ENCODE data around the gene UBXN2A.

Gene UBXN2A, protein sequence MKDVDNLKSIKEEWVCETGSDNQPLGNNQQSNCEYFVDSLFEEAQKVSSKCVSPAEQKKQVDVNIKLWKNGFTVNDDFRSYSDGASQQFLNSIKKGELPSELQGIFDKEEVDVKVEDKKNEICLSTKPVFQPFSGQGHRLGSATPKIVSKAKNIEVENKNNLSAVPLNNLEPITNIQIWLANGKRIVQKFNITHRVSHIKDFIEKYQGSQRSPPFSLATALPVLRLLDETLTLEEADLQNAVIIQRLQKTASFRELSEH

DNA sequence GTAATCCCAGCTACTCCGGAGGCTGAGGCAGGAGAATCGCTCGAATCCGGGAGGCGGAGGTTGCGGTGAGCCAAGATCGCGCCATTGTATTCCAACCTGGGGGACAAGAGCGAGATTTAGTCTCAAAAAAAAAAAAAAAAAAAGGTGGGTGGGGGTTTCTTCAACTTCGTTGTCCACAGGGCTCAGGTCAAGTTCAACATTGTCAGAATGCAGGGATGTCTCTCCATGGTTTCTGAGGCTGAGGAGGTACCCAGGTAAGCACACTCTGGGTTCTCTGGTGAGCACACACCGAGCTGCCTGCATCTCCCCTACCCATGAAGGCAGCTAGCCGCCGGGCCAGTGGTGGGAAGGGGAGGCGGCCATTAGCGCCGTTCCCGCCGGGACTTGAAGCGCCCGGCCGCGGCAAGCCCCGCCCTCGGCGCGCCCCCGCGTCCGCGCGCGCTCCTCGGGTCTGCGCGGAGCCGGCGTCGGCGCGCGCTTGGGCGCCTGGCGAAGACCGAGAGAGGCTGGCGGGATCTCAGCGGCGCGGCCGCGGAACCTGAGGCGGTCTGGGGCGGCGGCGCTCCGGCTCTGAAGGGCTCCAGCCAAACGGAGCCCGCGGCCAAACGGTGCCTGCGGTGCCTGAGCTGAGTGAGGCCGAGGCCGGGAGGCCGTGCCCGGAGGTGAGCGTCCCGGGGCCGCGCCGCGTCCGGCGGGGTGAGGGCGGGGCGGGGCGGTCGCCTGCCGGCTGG lies at the start of gene UBXN2A:
Gene UBXN2A (plus strand): TSS at position 477 of the 731 bp plus-strand sequence. CDS start 17,852 bp downstream, outside the sequence.
- peak; percentile 80 for DNase-seq

DNA sequence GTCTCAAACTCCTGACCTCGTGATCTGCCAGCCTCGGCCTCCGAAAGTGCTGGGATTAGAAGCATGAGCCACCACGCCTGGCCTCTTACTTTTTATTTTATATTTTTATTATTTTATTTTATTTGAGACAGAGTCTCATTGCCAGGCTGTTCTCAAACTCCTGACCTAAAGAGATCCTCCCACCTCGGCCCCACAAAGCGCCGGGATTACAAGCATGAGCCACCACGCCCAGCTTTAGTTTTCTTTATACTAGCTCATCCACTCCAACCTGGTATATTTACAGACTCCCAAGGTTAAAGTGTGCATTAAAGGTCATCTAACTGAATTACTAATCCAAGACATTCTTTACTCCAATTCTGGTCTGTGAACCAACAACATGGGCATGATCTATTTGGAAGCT lies 40.1 kb upstream of the UBXN2A start:
- no peak for DNase-seq

DNA sequence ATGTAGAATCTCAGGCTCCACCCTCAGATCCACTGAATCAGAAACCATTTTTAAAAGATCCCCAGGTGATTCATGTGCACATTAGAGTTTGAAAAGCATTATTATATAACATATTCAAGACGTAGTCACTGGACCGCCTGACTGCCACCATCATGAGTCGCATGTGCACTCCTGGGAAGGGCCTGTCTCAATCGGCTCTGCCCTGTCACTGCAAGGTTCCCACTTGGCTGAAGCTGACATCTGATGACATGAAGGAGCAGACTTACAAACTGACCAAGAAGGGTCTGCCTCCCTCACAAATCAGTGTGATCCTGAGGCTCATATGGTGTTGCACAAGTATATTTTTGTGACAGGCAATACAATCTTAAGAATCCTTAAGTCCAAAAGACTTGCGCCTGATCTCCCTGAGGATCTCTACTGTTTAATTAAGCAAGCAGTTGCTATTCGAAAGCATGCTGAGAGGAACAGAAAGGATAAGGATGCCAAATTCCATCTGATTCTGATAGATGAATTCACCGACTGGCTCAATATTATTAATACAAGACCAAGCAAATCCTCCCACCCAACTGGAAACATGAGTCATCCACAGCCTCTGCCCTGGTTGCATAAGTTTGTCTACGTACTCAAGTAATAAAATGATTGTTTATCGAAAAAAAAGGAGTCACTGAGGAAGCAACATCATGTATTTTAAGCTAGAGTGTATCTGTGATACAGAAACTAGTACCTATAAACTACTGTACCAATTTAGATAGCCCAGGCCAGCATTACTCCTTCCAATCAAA lies 39.5 kb upstream of the UBXN2A start:
- no peak for DNase-seq

DNA sequence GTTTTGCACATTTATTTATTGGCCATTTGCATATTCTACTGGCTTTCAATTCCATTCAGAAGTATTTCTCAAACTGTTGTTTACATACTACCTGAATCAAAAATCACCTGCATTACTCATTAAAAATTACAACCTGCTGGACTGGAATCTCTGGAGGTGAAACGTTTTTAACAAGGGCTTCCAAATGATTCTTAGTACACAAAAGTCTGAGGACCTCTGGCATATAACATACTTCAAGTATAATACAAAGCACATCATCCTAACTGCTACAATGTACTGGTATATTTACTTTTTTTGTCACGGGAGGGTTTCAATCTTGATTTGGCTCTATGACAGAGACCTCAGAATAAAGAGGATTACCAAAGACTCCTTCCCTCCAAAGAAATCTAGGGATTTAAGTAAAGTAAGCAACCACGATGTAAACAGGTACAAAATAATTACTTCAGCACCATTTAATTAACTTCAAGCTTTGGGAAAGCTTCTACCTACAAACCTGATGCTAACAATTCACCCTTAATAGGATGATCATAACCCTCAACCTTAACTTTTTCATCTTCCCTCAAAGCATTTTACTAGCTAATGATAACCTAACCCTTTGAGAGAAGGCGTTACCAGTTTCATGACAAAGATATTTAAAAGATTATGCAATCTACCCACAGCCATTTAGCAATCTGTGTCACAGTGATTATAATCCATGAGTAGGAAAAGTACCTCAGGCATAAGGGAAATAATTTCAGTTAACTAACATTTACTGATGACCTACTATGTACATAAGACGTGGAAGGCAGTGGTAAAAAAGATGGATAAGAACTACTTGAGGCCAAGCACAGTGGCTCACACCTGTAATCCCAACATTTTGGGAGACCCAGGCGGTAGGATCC lies 38.1 kb upstream of the UBXN2A start:
- DNase-seq = no peak

DNA sequence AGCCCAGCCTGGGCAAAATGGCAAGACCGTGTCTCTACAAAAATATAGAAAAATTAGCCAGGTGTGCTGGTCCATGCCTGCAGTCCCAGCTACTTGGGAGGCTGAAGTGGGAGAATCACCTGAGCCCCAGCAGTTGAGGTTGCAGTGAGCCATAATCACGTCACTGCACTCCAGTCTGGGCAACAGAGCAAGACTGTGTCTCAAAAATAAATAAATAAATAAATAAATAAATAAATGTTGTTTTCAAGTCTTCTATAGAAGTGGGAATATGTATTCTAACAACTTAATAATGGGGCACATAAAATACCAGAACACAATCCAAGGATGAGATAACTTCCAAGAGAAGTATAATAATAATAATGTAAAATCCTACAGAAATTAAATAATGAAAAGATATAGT lies 37.2 kb upstream of the UBXN2A start:
- no peak for DNase-seq

DNA sequence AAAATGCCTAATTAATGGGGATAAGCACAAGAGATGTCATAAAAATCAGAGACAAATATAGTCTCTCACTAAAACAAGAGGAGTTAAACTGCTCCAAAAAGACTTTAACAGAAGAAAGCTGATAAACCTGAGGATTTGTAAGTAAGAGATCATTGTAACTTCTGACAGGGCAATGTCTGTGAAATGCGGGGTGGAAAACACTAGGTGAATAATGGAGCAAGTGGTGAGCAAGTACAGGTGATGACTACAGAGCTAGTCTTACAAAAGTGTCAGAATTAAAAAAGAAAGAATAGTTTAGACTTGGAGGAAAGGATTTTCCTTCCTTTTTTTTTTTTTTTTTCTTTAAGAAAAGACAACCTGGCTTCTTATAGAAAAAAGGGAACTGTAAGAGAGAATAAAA lies 36.0 kb upstream of the UBXN2A start:
- no peak for DNase-seq

DNA sequence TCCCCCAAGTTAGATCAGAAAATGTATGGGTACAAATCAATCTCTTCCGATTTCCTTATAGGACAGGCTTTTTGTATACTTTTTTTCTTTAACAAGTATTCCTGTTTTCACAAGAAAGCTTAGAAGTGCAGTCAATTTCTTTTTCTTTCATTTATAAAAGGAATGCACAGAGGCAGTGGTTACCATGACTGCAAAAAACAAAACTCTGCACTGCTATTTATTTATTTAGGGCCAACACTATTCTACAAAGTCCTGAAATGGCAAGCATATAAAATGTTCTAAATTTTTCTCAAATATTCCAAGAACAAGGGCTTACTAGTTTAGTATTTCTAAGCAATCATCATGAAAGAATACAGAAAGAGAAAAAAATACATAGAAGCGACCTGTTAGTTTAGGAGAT lies 35.6 kb upstream of the UBXN2A start:
- no peak for DNase-seq

DNA sequence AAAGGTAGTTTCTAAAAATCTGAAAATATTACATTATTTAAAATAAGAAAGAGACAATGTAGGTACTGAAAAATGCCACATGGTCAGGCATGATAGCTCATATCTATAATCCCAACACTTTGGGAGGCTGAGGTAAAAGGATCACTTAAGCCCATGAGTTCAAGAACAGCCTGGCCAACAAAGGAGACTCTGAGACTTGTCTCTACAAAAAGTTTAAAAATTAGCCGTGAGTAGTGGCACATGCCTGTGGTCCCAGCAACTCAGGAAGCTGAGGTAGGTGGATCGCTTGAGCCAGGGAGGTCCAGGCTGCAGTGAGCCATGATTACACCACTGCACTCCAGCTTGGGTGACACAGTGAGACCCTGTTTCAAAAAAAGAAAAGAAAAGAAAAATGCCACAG lies 35.1 kb upstream of the UBXN2A start:
- no peak for DNase-seq

DNA sequence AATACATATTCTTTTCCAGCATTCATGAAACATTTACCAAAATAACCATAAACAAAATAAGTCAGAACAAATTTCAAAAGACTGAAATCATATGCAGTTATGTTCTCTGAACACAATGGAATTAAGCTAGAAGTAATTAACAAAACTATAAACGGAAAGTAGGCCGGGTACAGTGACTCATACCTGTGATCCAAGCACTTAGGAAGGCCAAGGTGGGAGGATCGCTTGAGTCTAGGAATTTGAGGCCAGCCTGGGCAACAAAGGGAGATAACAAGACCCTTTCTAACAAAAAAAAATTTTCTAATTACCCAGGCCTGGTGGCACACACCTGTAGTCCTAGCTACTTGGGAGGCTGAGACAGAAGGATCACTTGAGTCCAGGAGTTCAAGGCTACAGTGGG lies 28.2 kb upstream of the UBXN2A start:
- no peak for DNase-seq

DNA sequence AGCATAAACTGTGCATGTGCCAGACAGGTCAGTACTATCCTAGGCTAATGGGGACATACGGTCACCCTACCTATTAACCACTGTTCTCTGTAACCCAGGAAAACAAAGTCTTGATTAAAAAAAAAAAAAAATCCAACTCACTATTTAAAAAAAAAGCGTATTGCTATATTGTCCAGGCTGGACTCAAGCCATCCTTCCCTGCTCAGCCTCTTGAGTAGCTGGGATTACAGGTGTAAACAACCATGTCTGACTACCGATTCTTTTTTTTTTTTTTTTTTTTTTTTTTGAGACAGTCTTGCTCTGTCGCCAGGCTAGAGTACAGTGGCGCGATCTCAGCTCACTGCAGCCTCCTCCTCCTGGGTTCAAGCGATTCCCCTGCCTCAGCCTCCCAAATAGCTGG lies 24.9 kb upstream of the UBXN2A start:
- DNase-seq = no peak

DNA sequence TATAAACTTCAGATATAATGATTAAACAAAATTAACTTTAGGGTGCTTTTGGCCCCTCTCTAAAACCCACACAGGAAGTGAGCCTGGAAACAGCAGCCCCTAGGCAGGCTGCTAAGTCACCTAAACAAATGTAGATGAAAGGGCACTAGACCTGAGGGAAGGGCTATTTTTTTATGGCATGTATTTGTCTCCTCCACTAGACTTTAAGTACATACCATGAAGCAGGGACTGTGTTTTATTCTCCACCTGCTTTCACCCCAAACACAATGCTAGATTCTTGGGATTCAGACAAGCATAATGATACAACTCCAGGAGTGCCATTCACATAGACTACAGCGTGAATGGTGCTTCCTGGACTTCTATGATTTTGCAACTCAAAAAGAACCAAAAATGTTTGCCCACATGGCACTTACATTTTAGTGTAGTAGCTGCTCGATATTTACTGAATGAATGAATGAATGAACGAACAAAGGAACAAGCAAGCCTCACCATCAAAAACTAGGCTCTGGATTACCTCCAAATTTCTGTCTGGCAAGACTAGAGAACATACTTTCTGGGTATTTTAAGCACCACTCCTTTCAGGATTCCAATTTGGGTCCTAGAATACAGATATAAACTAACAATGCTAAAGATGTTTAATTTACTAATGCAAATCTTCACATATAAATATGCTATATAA lies 23.4 kb upstream of the UBXN2A start:
- DNase-seq = no peak

DNA sequence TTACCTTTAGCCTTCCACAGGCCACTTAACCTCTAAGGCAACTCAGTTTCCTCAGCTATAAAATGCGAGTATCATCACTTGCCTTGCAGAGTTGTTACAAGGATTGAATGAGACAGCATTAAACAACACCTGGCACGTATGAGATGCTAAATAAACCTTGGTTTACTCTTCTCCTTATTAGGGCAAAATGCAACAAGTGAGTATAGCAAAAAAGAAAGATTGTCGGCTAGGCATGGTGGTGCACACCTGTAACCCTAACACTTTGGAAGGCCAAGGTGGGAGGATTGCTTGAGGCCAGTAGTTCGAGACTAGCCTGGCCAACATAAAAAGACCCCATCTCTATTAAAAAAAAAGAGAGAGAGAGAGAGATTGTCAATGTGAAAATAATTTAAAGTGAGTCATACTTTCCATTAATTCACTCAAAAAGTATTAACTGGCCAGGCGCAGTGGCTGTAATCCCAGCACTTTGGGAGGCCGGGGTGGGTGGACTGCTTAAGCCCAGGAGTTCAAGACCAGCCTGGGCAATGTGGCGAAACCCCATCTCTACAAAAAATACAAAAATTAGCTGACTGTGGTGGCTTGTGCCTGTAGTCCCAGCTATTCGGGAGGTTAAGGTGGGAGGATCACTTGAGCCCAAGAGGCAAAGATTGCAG lies 21.3 kb upstream of the UBXN2A start:
- no peak for DNase-seq

DNA sequence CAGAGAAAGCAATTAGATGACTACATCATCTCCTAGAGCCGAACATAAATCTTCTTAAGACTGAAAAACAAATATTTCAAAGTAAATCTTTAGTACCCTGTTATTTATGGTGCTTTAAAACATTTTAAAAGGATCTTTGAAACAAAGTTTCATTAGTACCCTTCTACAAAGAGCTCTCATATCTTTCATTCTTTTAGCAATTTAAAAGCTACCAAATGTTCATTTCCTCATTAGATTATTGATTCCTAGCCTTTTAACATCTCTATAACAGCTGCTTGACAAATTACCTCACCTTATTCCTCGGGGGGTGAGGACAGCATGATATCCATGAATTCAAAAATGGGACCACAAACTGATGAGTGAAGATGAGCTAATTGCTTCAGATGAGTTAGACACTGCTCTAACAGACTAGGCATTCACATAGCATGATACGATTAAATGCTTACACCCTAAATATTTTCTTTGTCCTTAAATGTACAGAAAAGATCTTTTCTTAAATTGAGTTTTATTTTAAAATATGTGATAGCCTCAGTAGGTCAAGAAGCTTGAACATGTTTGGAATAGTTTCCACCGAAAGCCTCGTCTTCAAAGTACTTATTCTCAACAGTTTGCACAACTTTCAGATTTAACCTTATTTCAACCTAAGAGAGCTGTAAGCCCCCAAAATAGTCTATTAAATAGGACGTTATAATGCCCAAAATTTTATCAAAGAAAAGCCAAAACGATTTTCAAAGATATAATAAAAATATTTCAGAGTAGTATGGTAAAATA lies 15.5 kb upstream of the UBXN2A start:
- no peak for DNase-seq

DNA sequence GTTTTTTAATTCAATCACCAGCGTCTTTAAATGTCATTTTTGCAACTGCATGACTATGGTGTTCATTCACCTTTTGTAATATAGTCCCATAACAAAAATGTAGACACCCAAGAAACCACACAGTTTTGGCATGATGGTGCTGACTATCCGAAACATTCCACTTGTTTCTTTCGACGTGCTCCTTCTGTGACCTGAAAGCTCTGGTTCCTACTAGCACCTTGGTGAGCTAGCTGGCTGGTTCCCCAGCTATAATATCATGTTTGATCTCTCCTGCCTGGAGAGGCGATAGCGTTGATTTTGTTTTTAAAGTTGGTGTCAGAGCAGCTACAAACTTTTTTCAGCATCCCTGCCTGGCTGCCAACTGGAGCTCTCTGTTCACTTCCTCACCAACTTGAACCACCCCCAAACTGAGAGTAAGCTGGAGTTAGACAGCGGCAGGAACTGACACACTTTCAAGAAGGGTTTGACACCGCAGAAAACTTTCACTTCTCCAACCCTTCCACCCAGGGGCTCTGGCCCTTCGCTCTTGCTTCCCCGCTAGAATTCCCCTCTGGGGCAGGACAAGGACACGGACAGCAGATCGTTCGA lies 14.5 kb upstream of the UBXN2A start:
- no peak for DNase-seq

DNA sequence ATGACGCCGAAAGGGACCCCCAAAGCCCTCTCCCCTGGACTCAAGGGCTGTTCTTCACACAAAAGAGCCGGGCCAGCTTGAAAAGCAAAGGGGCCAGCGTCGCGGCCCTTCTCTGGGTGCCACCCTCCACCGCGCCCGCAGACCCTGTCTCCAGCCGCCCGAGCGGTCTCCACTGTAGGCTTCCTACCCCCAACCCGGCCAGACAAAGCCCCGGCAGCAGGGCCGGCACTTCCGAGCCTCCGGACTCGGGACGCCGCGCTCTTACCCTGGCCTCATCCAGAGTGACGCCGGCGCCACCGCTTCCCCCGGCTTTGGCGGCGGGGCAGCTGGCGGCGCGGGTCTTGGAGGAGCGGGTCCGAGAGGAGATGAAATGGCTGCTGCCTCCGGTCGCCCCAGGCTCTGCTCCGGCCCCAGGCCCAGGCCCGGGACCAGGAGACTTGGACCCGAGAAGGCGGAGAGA lies 13.9 kb upstream of the UBXN2A start:
- no peak for DNase-seq

DNA sequence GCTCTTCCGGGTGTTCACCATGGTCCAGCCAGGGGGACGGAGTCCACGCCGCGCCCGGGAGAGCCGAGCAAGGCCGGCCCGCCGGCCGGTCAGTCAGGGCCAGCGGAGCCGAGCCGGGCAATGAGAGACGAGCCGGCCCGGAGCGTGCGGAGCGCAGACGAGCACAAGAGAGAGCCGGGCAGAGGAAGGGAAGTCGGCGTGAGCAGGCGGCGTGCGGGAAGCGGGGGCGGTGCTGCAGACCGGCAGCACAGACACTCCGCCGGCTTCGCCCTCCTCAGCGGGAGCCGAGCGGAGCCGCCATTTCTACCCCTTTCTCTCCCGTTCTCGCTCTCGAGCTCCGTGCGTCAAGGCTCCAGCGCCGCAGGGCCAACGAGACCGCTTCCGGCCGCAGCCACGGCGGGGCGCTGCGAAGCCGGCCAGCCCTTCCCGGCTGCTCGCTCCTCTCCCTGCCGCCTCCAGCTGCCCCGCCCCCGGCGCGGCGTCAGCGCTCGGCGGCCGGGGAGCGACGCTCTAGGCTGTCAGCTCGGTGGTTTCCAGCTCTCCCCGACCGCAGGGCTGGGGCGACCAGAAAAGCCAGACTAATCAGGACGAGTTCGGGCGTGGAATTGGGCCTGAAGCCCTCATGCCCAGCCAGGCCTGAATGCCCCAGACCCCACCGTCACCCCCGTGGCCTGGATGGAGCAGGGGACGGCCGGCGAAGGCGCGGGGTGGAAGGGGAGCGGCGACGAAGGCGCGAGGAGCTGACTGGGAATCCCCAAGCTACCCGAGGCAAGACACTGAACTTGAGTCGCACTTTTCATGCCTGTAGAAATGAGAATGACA lies 13.3 kb upstream of the UBXN2A start, which contains the start of gene ATAD2B:
Gene ATAD2B (minus strand): TSS at position 374 of the 822 bp plus-strand sequence. CDS start 353 bp downstream, at position 21.
- peak; percentile 95 for DNase-seq

DNA sequence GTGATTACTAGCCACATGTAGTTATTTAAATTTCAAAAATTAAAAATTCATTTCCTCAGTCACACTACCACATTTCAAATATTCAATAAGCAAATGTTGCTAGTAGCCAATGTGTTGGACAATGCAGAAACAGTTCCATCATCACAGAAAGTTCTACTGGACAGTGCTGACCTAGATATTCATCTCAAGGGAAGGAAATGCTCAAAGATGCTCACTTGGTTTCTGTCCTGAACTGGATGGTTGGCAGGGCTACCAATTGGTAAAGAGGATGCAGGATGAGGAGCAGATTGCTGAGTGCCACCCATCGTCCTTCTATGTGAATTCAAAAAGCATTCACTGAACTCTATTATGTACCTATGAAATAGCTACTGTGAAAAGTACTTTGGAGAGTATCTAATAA lies 6.0 kb upstream of the UBXN2A start:
- DNase-seq = no peak

DNA sequence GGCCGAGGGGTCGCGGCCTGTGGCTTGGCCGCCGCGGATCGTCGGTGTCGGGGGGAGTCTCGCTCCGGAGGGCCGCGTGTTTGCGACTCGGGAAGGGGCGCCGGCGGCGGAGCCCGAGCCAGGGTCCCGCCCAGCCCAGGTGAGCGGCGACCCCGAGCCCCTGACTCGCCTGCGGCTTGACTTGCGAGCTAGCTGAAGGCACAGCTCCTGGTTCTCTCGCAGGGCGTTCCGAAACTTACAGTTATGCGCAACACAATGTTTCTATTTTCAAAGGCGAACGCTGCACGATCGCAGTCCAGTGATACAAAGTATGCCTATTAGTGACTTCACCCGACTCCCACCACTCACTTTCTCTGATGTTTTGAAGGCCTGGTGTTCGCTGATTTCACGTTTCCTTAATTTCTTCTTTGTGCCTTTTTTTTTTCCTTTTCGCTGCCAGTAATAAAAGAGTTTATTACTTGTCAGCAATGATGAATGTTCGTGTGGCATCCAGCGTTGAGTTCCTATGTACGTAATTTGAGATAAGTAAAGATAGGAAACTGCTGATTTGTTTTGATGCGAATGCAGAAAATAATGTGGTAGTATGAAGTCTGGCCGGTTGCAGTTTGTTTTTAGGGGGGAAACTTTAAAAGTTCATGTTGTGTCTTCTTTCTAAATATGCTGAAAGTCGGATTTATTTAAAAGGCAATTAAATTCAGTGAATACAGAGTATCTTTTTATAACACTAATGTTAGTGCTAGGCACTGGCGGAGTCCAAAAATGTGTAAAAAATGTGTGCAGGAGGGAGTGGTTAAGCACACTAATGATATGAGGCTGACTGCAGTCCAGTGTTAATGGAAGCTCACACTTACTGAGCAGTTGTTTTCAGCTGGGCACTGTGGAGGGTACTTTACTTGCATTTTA lies 706 bp downstream of the UBXN2A start:
- DNase-seq = no peak
